ENCODE measurements around the gene C6.

Gene C6

DNA sequence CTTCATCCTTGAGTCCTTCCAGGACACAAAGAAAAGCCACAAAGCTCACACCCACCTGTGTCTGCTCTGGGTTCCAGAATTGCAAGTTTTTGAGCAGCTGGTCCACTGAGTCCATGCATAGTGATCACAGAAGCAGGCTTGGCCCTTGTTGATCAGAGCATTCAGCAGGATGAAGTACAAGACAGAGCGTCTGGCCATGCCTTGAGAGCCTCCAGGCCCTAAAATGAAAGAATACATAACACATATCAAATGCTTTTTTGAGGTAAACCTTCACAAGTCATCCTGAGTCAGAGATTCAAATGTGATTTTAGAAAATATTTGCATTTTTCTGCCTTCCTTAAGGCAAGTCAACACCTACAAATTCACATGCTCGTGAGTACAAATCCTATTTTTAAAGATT lies 10.3 kb downstream of the C6 start:
- no peak overlapping the region for H3K27ac ChIP-seq
- CTCF ChIA-PET: no interaction called here
- POLR2A ChIA-PET (ENCODE audit: low non-redundant PET): no interaction called here
- TF ChIP-seq CTCF (conservative IDR thresholded peaks at IDR 0.05; ENCODE audit: low read depth): no peak
- DNase-seq (ENCODE audit: low spot score): no peak

DNA sequence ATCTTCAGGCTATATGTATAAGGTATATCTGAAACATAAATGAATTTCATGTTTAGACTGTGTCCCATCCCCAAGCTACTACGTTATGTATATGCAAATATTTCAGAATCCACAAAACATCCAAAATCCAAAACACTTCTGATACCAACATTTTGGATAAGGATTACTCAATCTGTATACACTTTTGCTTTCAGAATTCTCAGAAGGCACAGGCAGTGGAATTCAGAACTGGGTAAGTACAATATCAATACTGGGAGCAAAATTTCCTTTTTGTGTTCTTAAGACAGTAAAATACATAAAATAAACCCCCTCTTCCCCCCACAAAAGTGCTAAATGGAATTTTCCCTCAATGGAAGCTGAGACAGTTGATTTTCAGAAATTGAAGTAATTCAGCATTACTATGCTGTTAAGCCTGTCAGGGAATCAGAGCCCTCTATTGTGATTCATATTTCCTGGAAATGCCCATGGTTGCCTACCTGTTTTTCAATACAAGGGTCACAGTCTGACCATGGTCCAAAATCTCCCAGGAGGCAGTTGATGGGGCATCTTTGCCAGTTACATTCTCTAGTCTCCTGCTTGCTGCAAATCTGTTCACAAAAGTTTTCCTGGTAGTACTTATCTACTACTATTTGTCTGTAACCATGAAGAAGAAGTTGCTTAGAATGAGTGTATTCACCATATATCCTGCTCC lies 12.1 kb downstream of the C6 start:
- no peak for DNase-seq (ENCODE audit: low spot score)
- no peak for TF ChIP-seq CTCF (conservative IDR thresholded peaks at IDR 0.05; ENCODE audit: low read depth)
- no peak overlapping the region for H3K27ac ChIP-seq
- ChIA-PET POLR2A (ENCODE audit: low non-redundant PET) (no interaction called here), CTCF (no interaction called here)

DNA sequence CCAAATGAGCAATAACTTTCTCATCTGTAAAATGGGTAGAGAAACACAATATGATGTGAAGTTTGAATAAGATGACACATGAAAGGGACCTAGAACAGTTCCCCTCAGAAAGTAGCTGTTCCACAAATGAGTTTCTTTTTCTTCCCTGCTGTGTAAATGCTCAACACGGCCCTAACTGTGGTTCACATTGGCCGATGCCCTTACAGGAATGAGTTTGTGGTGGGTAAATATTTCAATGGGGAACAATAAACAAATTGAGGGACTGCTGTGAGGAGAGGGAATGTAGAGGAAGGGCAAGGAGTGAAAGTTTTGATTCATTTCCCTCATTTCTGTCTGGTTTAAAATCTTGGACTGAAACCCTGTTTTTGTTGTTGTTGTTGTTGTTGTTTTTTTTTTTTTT lies 12.8 kb downstream of the C6 start:
- POLR2A ChIA-PET (ENCODE audit: low non-redundant PET): no interaction called here
- TF ChIP-seq CTCF (conservative IDR thresholded peaks at IDR 0.05; ENCODE audit: low read depth): no peak
- CTCF ChIA-PET: no interaction called here
- DNase-seq (ENCODE audit: low spot score): no peak
- no peak overlapping the region for H3K27ac ChIP-seq

DNA sequence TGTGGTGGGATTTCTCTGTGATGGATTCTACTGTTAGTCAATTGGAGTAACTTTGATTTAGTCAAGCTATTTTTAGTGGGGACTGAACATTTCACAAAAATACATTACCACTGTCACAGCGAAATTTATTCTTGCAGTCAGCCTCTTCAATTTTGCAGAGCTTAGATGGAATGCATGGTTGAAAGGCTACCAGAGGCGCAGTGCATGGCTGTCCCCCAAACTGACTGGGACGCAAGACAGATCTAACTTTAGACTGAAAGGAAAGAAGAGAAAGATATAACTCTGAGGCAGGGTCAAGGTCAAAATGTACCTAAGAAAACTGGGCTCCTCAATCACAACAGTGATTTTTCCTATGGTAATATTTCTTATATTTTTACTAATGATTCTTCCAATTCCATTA lies 13.7 kb downstream of the C6 start:
- POLR2A ChIA-PET (ENCODE audit: low non-redundant PET): no interaction called here
- CTCF ChIA-PET: no interaction called here
- no peak for DNase-seq (ENCODE audit: low spot score)
- TF ChIP-seq CTCF (conservative IDR thresholded peaks at IDR 0.05; ENCODE audit: low read depth): no peak
- H3K27ac ChIP-seq: no peak overlapping the region

- H3K27ac ChIP-seq: no peak overlapping the region
- no peak for TF ChIP-seq CTCF (conservative IDR thresholded peaks at IDR 0.05; ENCODE audit: low read depth)
- CTCF ChIA-PET: no interaction called here
- no peak for DNase-seq (ENCODE audit: low spot score)
- POLR2A ChIA-PET (ENCODE audit: low non-redundant PET): no interaction called here
Observed at GRCh38 chr5:41196197-41196596, 17.1 kb downstream of the C6 start.

DNA sequence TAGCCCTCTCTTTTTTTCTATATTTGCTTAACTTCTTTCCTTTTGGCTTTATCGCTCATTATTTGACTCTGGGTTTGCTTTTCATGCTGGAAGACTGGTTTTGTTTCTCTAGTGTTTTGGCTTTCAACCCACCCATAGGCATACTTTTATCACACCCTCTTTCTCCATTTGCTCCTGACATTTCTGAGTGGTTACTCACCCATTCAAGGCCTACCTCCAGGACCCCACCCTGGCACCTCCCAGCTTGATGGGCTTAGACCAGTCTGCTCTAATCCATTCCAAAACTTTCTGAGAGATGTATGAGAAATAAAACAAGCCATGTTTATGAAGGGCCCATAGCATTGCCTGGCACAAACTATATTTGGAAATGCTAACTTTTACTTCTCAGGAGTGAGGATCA lies 18.1 kb downstream of the C6 start:
- ChIA-PET POLR2A (ENCODE audit: low non-redundant PET) (no interaction called here), CTCF (no interaction called here)
- DNase-seq (ENCODE audit: low spot score): no peak
- no peak overlapping the region for H3K27ac ChIP-seq
- TF ChIP-seq CTCF (conservative IDR thresholded peaks at IDR 0.05; ENCODE audit: low read depth): no peak

GRCh38 chr5:41194339-41194738 lies 19.0 kb downstream of the C6 start:
- DNase-seq (ENCODE audit: low spot score): no peak
- TF ChIP-seq CTCF (conservative IDR thresholded peaks at IDR 0.05; ENCODE audit: low read depth): no peak
- no peak overlapping the region for H3K27ac ChIP-seq
- ChIA-PET POLR2A (ENCODE audit: low non-redundant PET) (no interaction called here), CTCF (no interaction called here)
